DMS 273 treated with DMSO at 0.1 percent for 48 hours (cell line): Measurements from ENCODE around the gene PABPN1L.
A peak's percentile ranks its signal among the peaks of the same experiment; 100 is the strongest.

Source experiments
- DNase-seq: peaks from one replicate; lab custom pipeline; 2025; lab: John Stamatoyannopoulos, UW

Gene PABPN1L, protein sequence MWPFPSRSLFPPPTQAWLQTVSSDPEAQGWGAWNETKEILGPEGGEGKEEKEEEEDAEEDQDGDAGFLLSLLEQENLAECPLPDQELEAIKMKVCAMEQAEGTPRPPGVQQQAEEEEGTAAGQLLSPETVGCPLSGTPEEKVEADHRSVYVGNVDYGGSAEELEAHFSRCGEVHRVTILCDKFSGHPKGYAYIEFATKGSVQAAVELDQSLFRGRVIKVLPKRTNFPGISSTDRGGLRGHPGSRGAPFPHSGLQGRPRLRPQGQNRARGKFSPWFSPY

DNA sequence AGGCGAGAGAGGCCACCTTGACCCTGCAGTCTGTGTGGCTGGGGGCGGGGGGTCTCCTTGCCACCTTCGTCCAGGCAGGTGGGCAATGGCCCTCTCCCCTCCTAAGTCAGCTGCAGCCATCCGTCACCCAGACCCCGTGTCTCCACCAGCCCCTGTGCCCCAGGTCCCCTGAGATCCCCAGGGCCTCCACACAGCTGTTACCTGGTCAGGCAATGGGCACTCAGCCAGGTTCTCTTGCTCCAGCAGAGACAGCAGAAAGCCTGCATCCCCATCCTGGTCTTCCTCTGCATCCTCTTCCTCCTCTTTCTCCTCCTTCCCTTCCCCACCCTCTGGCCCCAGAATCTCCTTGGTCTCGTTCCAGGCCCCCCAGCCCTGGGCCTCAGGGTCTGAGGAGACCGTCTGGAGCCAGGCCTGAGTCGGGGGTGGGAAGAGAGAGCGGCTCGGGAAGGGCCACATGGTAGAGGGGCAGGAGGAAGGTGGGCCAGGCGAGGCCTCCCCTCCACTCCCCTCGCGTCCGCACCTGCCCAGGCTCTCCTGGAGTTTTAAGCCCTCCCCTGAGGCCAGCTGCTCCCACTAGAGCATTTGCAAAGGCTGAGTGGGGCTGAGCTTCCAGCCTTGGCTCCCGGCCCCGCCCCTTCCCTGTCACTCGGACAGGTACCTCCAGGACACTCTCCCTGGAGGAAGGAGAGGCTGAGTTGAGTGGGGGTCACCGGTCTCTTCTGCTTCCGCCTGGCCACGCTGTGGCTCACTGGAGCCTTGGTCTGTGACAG, at the start of gene PABPN1L:
Gene PABPN1L, minus strand, starts transcription at position 510 of the 770 bp plus-strand sequence. Its CDS starts 54 bp downstream, at position 456.
- DNase-seq = no peak

DNA sequence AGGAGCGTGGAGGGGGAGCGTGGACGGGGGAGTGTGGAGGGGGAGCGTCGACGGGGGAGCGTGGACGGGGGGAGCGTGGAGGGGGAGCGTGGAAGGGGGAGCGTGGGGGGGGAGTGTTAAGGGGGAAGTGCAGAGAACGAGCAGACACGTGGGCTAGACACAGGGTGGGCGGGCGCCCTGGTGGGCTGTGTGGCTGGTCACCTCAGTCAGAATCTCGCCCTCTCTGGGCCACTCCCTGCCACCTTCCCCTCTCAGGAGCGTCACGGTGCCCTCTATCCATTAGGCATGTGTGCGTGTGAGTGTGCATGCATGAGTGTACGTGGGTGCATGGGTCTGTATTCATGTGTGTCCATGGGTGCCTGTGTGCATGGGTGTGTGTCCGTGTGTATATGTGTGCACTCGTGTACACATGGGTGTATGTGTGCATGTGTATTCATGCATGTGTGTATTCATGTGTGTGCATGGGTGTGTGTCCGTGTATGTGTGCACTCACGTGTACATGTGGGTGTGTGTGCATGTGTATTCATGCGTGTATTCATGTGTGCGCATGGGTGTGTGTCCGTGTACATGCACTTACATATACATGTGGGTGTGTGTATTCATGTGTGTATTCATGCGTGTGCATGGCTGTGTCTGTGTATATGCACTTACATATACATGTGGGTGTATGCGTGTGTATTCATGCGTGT, 49.3 kb upstream of the PABPN1L start:
- no peak for DNase-seq

DNA sequence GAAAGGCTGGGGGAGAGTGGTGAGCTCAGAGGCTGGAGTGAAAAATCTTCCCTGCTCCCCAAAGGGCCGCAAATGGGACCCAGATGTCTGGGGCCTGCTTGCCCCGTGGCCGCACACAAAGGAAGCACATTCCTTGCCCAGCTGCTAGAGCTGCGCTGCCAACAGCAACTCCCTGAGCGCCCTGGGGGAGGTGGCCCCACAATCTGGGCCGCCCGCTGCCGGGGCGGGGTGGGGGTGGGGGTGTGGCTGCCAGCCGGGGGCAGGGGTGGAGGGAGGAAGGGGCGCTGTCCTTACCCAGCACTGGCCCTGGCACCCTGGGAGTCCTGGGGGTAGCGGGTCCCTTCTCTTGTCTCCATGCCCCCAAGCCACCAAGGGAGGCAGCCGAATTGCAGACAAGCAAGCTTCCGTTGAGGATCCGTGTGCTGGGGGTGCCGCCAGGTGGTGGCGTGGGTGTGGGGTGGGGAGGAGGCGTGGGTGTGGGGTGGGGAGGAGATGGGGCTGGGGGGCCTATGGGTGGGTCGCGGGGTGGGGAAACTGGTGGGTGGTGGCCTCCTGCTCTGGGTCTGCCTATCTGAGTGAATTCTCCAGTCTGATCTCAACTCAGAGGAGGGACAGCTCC, 48.4 kb upstream of the PABPN1L start:
- DNase-seq = peak; percentile 54

DNA sequence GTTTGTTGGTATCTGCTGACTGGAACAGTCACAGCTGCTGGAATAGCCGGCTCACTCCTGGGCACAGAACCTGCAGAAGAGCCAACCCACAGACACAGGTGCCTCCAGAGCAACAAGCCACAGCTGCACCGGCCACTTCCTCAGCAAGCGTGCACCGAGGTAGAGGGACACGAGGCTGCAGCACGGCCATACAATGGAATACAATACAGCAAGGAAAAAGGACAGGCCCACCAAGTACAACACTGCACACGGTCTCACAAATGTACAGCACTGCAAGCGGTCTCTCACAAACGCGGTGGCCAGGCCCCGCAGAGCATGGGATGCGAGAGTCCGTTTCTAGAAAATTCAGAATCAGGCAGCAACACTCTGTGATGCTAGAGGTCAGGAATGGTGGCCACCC, 47.4 kb upstream of the PABPN1L start:
- no peak for DNase-seq

DNA sequence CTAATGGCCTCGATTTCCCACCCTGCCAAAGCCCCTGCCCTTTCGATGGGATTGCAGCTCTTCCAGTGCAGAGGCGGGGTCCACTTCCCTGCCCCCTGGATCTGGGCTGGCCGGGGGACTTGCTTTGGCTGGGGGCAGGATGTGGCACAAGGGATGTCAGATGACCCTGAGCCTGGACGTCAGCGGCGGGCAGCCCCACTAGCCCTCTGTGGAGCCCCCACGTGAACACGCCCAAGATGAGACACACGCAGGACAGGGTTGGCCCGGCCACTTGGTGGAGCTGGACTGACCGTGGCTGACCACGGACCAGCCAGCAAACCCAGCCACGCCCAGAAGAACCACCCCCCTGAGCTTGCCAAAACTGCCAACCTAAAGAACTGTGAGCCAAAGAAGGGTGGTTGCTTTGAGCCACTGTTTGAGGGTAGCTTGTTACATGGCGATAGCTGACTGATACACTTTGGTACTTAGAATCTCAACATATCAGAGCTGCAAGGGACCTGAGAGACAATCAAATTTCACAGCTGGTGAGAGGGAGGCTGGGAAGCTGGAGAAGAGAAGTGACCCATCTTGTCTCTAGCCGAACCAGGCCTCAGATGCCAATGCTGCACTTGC, 46.6 kb upstream of the PABPN1L start:
- DNase-seq = no peak

DNA sequence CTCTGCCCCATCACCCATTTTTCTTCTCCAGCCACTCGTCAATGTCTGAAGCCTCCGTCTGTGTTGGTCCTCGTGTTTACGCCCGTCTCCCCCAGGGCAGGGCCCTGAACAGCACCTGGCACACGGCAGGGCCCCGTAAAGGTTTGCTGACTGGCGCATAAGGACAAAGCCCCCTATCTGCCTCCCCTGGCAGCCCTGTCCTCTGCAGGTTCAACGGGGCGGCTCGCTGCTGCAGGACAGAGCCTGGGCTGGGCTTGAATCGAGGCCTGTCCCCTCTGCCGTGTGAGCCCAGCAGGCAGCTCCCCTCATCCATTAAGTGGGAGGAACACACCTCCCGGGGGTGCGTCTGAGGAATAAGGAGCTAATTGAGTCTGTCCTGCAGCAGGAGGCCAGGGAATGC, 46.1 kb upstream of the PABPN1L start:
- DNase-seq = no peak

DNA sequence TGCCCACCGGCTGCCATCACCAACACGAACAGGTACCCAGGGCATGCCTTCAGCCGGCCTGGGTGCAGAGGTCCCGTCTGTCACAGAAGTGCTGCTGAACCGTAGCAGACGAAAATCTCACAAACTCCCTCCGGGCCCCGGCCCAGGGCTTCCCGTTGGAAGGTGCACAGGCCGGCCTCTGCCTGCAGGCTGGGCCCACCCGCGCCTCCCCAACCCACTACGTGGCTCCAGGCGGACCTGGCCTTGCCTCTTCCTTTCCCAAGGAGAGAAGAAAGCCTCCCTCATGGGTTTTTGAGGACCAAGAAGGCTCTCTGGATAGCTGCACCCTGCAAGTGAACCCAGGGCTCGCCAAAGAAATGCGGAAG, 45.5 kb upstream of the PABPN1L start:
- DNase-seq = no peak

DNA sequence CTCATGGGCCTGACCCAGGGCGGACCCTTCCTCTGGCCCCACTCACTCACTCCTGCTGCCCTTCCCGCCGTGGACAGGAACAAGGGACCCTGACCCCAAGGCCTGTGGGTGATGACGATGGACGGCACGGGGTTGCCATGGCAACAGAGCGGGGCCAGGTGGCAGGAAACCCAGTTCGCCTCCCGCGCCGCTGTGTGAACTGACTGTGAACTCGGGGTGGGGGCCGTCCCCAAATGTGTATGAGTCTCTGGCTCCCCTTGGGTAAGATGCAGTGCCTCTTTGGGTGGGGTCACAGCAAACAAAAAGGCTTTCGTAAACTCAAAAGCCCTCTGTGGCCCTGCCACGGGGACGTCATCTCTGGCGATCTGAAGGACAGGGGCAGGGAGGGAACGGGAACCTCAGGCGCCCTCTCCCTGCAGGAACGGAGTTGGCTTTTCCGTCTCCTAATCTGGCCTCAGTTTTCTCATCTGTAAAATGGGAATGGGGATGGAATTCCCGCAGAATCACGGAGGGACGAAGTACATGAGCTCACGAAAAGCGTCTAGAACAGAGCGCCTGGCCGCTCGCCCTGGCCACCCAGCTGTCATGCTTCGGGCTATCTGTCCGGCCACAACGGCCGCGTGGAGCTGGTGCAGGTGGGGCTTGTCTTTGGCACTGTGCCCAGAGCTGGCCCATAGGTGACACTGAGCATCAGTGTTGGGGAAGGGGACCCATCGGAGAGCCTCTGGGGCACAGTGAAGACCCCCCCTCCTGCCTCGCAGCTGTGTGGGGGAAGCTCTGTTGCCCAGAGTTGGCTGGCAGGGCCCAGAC, 44.9 kb upstream of the PABPN1L start:
- DNase-seq = no peak

DNA sequence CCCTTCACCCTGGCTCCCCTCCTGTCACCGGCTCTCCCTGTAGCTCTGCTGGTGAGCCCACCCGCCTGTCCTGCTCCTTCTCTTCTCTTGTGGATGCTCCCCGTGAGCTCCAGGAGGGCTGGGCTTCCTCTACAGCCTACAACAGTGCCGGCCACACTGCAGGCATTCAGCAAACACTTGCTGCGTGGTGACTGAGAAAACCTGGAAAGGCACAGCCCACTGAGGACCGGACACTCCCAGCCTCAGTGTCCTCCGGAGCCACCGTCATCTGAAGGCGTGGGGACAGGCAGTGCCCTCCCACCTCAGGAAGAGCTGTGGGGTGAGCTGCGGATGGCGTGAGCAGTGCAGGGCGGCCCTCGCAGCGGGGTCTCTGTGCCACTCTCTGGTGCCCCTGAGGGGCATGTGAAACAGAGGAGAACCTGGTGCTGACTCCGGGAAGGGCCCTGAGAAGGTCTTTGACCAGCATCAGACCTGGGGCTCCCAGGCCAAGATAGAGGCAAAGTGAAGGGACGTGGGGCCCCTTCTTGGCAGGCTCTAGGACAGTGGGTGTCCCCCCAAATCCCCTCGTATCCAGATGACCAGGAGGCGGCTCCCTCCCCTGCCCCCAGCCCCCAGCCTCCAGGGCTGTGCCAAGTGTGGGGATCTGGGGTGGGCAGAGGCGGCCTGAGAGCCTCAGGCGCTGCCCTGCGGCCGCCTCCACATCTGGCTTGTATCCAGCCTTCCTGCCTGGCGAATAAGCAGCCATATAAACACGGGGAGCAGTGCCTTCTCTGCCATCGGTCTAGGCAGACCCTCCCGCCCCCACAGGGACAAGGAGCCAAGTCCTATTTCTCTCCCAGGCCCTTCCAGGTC, 44.0 kb upstream of the PABPN1L start:
- no peak for DNase-seq

DNA sequence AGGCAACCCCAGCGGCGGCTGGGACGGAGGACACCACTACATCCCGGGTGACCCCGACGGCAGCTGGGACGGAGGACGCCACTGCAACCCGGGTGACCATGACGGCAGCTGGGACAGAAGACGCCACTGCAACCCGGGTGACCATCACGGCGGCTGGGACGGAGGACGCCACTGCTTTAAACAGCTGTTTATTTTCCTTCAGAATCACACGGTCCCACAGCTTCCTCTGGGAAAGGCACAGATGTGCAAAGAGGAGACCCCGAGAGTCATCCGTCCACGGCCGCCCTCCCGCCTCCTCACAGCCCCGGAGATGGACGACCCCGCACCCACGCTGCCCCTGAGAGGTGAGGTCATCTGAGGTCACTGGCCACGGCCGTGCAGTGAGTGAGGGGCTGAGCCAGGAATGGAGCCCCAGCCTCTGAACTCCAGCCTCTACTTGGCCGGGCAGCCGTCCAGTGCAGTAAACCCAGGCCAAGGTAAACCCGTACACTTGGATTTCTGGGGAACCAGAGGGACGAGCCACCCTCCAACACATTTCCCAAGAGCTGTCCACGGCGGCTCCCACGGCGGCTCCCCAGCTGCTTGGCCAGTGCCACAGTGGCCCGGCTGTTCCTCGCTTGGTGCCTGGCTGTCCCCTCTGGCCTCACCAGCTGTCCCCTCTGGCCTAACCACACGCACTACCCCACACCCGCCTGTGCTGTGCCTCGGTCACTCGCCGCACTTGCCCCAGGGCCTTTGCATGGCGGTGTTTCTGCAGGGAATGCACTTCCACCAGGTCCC, 43.2 kb upstream of the PABPN1L start:
- no peak for DNase-seq

DNA sequence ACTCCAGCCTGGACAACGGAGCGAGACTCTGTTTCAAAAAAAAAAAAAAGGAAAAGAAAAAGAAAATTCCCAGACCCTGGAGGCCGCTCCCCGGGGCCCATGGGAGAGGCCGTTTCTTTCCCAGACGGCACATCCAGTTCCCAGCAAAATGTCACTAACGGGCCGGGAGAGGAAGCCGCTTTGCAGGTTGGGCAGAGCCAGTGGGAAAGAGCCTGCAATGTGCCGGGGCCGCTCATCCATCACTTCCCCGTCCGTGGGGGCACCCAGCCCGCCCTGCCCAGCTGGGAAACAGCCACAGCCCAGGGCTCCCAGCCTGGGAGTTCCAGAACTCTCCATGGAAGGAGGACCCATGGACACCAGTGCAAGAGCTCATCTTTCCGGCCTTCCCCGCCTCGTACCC, 41.8 kb upstream of the PABPN1L start:
- no peak for DNase-seq

DNA sequence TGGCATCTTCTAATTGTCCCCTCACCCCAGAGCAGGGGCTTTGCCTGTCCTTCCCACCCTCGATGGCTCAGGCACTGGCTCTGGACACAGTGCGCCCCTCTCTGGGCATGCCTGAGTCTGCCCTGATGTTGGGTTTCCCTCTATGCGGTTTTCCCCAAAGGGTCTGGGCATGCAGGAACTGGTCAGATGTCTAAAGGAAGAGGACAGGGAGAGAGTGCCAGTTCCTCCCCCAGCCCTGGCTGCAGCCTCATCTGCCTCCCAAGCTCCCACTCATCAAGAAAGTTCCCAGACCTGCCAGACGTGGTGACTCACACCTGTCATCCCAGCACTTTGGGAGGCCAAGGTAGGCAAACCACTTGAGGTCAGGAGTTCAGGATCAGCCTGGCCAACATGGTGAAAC, 41.3 kb upstream of the PABPN1L start:
- no peak for DNase-seq

DNA sequence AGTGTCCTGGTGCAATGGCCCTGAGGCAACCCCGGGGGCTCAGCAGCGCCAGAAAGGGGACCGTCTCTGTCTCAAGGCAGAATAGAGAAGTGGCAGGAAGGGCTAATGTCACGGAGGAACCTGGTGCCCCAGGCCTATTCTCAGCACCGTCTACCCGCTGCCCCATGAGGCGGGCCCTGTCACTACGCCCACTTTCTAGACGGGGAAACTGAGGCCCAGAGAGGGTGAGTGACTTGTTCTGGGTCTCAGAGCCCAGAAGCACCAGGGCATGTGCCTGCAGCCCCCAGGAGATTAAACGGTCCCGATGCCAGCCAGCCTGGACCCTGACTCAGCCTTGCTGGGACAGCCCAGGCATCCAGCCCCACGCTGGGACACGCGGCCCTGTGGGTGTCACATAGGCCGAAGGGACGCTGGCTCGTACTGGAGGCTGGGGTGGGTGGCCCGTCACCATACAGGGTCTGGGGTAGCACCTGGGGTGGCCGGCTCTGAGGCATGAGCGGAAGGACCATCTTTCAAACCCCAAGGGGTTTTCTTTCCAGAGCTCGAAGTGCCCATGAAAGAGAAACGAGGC, 40.2 kb upstream of the PABPN1L start:
- DNase-seq = no peak

DNA sequence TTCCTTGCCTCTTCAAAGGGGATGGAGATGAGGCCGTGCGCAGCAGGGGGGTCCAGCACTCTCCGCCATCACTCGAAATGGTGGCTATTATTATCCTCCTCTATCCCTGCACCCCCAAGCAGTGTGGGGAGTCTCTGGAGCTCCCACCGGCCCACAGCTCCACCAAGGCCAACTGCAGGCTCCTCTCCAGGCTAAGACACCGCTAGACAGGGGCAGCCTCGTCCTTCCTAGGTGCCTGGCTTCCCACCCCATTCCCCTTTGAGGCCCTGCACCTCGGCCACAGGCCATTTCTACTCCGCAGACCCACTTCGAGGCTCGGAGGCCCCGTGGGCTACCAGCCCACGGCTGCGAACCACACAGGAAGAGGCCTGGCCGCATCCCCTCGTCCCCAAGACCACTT, 39.6 kb upstream of the PABPN1L start:
- DNase-seq = no peak

DNA sequence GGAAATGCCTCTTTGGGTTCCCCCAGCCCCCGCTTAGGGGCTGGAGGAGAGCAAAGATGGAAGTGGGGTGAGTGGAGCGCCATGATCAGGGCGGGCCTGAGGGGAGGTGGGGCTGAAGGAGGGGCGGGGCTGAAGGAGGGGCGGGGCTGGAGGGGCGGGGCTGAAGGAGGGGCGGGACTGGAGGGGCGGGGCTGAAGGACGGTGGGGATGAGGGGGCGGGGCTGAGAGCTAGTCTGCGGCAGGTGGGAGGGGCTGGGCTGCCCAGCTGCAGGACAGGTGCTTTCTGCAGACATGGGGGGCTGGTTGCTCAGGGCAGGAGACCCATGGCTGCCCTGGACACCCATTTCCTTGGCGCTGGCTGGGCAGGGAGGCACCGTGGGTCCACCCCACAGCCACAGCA, 39.1 kb upstream of the PABPN1L start:
- DNase-seq = no peak

DNA sequence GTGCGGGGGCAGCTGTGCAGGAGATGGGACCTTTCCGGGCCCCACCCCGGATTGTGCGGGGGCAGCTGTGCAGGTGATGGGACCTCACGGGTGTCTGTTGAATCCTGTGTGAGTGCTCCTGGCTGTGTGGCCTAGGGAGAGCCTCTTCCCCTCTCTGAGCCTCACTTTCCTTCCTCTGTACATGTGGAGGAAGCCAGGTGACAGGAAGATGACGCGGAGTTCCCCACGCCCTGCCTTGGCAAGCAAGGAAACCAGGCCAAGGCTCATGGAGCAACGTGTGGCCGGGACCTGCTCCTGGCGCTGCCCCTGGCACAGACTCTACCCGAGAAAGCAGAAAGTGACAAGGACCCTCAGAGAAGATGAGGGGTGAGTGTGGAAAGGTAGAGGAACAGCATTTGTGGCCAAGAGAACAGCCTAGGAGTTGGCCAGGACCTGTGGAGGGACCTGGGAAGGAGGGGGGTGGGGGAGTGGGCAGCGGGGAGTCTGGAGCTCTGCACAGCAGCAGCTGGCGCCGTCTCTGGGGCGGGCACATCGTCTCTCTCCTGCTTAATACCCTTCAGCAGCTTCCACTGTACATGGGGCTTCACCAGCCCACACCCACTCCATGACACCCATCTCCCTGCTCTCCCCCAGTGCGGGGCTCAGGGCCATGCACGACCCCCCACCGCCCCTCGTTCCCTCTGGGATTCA, 38.4 kb upstream of the PABPN1L start:
- DNase-seq = no peak

DNA sequence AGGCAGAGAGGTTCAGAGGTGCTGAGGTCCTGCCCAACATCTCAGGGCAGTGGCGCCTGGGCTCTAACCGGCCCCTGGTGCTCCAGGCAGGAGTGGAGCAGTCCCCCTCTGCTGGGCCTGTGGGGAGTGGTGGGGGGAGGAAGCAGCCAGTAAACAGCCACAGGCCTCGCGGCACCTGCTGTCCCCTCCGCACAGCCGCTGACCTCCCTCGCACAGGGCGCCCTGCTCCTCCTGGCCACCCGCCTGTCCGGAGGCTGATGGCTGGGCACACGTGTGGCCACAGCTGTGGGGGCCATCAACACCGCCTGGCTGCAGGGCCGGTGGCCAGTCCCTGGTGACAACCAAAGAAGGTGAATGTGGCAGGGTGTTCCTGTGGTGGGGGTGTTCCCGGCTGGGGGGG, 36.8 kb upstream of the PABPN1L start:
- no peak for DNase-seq

DNA sequence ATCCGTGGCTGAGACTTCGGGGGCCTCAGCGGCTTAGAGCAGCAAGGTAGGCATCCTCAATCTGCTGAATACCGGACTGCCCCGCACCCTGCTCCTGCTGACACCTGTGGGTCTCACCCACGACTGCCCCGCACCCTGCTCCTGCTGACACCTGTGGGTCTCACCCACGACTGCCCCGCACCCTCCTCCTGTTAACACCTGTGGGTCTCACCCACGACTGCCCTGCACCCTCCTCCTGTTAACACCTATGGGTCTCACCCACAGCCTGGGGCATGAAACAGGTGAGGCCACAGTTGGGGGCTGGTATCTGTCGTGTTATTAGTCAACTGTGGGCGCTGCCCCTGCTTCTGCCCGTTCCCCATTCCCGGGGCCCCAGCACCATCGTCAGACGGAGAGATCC, 36.3 kb upstream of the PABPN1L start:
- no peak for DNase-seq
